AG04450 (cell line): Measurements from ENCODE around the gene ARHGAP42. TPM values are rescaled to one million over a fixed set of nuclear protein-coding genes. Genes with fewer than 3 reads are reported as not detected.

Experiments
- CTCF ChIA-PET: fragments of 300-600, 350-600 bp; formaldehyde crosslinking; extraction: SDS; loops from one replicate; lab custom pipeline; 2022; ENCODE audit warnings: antibody characterized with exemption, inconsistent platforms; lab: Charles Lee
- POLR2A ChIA-PET: fragments of 350-600 bp; formaldehyde crosslinking; extraction: SDS; loops from one replicate; lab custom pipeline; 2021; ENCODE audit warnings: antibody characterized with exemption, inconsistent platforms; lab: Yijun Ruan, JAX
- DNase-seq: peaks from one replicate; pipeline ENCODE4 v3.0.0-alpha.2; 2011; ENCODE audit warnings: low read depth, low spot score
- H3K27ac ChIP-seq: one replicate; pipeline ENCODE4 v1.5.1; 2012; ENCODE audit warnings: low read depth, low read length, control low read depth
- H3K27me3 ChIP-seq: one replicate; pipeline ENCODE4 v1.6.0; 2012; ENCODE audit warnings: low read length; ENCODE audit not compliant: control insufficient read depth, insufficient read depth
- H3K4me3 ChIP-seq: 2 replicates; pipeline ENCODE4 v1.5.1; 2011; ENCODE audit warnings: mild to moderate bottlenecking, low read depth, low read length, control low read depth
- H3K9me3 ChIP-seq: 2 replicates; pipeline ENCODE4 v1.5.1; 2012; ENCODE audit warnings: low read length; ENCODE audit not compliant: control insufficient read depth, insufficient read depth
- CTCF ChIP-seq: IDR thresholded peaks from 2 replicates; pipeline ENCODE4 v1.5.1; 2011; ENCODE audit warnings: low read depth, low read length, control low read depth, inconsistent platforms
- polyA plus RNA-seq: library from polyadenylated mRNA; depleted of rRNA; stranded (reverse); fragments of >200 nt; gene quantifications from 2 replicates; pipeline ENCODE4 v1.2.3, GENCODE V29; 2011
- small RNA-seq: library from RNA; depleted of rRNA; stranded (forward); fragments of <200 nt; gene quantifications from one replicate; pipeline ENCODE3, GENCODE V24; 2012; ENCODE audit warnings: low read depth; ENCODE audit not compliant: insufficient read length

The ARHGAP42 gene
- polyA plus RNA-seq, 1 experiment, result 9.0 TPM

GRCh38 chr11:101030692-101031091, 343.6 kb downstream of the ARHGAP42 start:
- no peak overlapping the region for H3K4me3 ChIP-seq
- ChIA-PET POLR2A (no interaction called here), CTCF (interaction anchor here (0.6 kb wide), 1 partner anchor 57 kb away, joined by 3 read pairs; no protein-coding TSS in a partner anchor)
- no peak overlapping the region for H3K27ac ChIP-seq
- H3K27me3 ChIP-seq, result no peaks in the 10 kb centered on the region
- no peaks in the 10 kb centered on the region for H3K9me3 ChIP-seq
- DNase-seq, result no peak
- no peak for TF ChIP-seq CTCF

GRCh38 chr11:101031713-101032112, 344.6 kb downstream of the ARHGAP42 start:
- no peak for TF ChIP-seq CTCF
- Histone ChIP-seq H3K27ac (no peak overlapping the region), H3K27me3 (no peaks in the 10 kb centered on the region), H3K9me3 (no peaks in the 10 kb centered on the region), H3K4me3 (no peak overlapping the region)
- POLR2A ChIA-PET, result no interaction called here
- CTCF ChIA-PET, result no interaction called here
- no peak for DNase-seq

- H3K4me3 ChIP-seq, result no peak overlapping the region
- no peaks in the 10 kb centered on the region for H3K9me3 ChIP-seq
- no peaks in the 10 kb centered on the region for H3K27me3 ChIP-seq
- CTCF ChIA-PET, result no interaction called here
- DNase-seq, result no peak
- POLR2A ChIA-PET, result no interaction called here
- H3K27ac ChIP-seq, result no peak overlapping the region
- no peak for TF ChIP-seq CTCF
Observed at GRCh38 chr11:101032991-101033390, 345.9 kb downstream of the ARHGAP42 start.

GRCh38 chr11:101034076-101034475, 347.0 kb downstream of the ARHGAP42 start:
- no peak overlapping the region for H3K4me3 ChIP-seq
- ChIA-PET POLR2A (no interaction called here), CTCF (no interaction called here)
- H3K9me3 ChIP-seq, result no peaks in the 10 kb centered on the region
- no peak for TF ChIP-seq CTCF
- H3K27ac ChIP-seq, result no peak overlapping the region
- H3K27me3 ChIP-seq, result no peaks in the 10 kb centered on the region
- no peak for DNase-seq

- TF ChIP-seq CTCF, result no peak
- ChIA-PET POLR2A (no interaction called here), CTCF (no interaction called here)
- Histone ChIP-seq H3K27ac (no peak overlapping the region), H3K4me3 (no peak overlapping the region), H3K27me3 (no peaks in the 10 kb centered on the region), H3K9me3 (no peaks in the 10 kb centered on the region)
- no peak for DNase-seq
Observed at GRCh38 chr11:101035872-101036271, 348.8 kb downstream of the ARHGAP42 start.

Small RNA genes lying within 50 kb of the gene (small RNA-seq; reads per million reads assigned to genes)
- not detected for gene RN7SL222P
